HepG2 (cell line): ENCODE results near the gene SYDE2. TPM values are rescaled to one million over a fixed set of nuclear protein-coding genes. Genes with fewer than 3 reads are reported as not detected.

ENCODE experiments used
- NKX3-1 ChIP-seq: sonication (generic); formaldehyde crosslinking; IDR thresholded peaks from 2 replicates; pipeline ENCODE4 v1.5.0; 2020; ENCODE audit warnings: missing genetic modification reagents
- POGZ ChIP-seq: sonication (generic); formaldehyde crosslinking; IDR thresholded peaks from 2 replicates; pipeline ENCODE4 v1.4.0; 2020; ENCODE audit warnings: mild to moderate bottlenecking, missing genetic modification reagents
- ZNF331 ChIP-seq: sonication (generic); formaldehyde crosslinking; IDR thresholded peaks from 2 replicates; pipeline ENCODE4 v1.4.0; 2020; ENCODE audit warnings: missing genetic modification reagents
- ZSCAN5A ChIP-seq: sonication (generic); formaldehyde crosslinking; IDR thresholded peaks from 2 replicates; pipeline ENCODE4 v1.8.0; 2022; ENCODE audit warnings: mild to moderate bottlenecking, missing genetic modification reagents, borderline replicate concordance
- polyA plus RNA-seq, 8 experiments: library from polyadenylated mRNA; depleted of rRNA in 3 of 8; stranded (reverse) in 7 of 8; unstranded in 1 of 8; fragments of >200 nt; fragmentation: Illumina TruSeq in 4 of 8; extraction: Trizol in 4 of 8; gene quantifications; 2 replicates each; pipeline versions ENCODE4 v1.2.1 to v1.2.3, GENCODE V29; 2011 to 2016; ENCODE audit warnings: low read depth in 4 of 8, missing spikeins in 1 of 8, mixed read lengths in 1 of 8; ENCODE audit not compliant: insufficient read depth in 1 of 8
- total RNA-seq, 5 experiments: library from RNA; depleted of rRNA; stranded (reverse); fragments of >200 nt; fragmentation: Illumina TruSeq; extraction: Trizol; gene quantifications; 2 replicates each; pipeline ENCODE4 v1.2.3, GENCODE V29; 2016; ENCODE audit warnings: low read depth in 1 of 5
- TF ChIP-seq, protein P1 (sequence below): sonication (generic); formaldehyde crosslinking; IDR thresholded peaks from 2 replicates; pipeline ENCODE4 v1.5.1; 2020; ENCODE audit warnings: mild to moderate bottlenecking, missing genetic modification reagents, borderline replicate concordance
- TF ChIP-seq, protein P2 (sequence below): IDR thresholded peaks from 2 replicates; pipeline ENCODE4 v1.6.1; 2012; ENCODE audit warnings: low read length, improper control_type of control experiment
- TF ChIP-seq, protein P3 (sequence below): IDR thresholded peaks from 2 replicates; pipeline ENCODE4 v1.6.1; 2016; ENCODE audit warnings: missing genetic modification reagents, missing compliant biosample characterization
- TF ChIP-seq, protein P4 (sequence below), 2 experiments: IDR thresholded peaks; 2 replicates each; pipeline ENCODE4 v1.6.1; 2011 to 2012; ENCODE audit warnings: low read length in 2 of 2, borderline replicate concordance in 1 of 2, low read depth in 1 of 2, mild to moderate bottlenecking in 1 of 2, moderate library complexity in 1 of 2

The SYDE2 gene
- total and polyA plus RNA-seq, 2 of the 13 experiments (the other 11 are each of a cell fraction or from before 2014, with no cell fraction given): 1.8 to 5.3 TPM

DNA sequence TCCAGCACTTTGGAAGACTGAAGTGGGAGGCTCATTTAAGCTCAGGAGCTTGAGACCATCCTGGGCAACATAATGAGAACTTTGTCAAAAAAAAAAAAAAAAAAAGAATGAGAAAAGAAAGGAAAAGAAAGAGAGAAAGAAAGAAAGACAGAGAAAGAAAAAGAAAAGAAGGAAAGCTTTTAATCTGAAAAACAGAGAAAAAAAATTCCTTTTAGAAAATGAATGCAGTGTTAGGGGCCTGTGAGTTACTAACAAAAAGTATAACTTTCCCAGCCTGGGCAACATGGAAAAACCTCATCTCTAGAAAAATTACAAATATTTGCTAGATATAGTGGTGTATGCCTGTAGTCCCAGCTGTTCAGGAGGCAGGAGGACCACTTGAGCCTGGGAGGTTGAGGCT is 15.9 kb upstream of the SYDE2 start (continued):
- no peak for TF ChIP-seq ZNF331 (CRISPR knock-in tag)
- TF ChIP-seq POGZ (CRISPR knock-in tag): no peak
- TF ChIP-seq, protein P1, sequence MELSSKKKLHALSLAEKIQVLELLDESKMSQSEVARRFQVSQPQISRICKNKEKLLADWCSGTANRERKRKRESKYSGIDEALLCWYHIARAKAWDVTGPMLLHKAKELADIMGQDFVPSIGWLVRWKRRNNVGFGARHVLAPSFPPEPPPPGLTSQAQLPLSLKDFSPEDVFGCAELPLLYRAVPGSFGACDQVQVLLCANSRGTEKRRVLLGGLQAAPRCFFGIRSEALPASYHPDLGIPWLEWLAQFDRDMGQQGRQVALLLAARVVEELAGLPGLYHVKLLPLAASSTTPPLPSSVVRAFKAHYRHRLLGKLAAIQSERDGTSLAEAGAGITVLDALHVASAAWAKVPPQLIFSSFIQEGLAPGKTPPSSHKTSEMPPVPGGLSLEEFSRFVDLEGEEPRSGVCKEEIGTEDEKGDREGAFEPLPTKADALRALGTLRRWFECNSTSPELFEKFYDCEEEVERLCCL (CRISPR knock-in tag): no peak
- TF ChIP-seq NKX3-1 (CRISPR knock-in tag): no peak
- TF ChIP-seq, protein P2, sequence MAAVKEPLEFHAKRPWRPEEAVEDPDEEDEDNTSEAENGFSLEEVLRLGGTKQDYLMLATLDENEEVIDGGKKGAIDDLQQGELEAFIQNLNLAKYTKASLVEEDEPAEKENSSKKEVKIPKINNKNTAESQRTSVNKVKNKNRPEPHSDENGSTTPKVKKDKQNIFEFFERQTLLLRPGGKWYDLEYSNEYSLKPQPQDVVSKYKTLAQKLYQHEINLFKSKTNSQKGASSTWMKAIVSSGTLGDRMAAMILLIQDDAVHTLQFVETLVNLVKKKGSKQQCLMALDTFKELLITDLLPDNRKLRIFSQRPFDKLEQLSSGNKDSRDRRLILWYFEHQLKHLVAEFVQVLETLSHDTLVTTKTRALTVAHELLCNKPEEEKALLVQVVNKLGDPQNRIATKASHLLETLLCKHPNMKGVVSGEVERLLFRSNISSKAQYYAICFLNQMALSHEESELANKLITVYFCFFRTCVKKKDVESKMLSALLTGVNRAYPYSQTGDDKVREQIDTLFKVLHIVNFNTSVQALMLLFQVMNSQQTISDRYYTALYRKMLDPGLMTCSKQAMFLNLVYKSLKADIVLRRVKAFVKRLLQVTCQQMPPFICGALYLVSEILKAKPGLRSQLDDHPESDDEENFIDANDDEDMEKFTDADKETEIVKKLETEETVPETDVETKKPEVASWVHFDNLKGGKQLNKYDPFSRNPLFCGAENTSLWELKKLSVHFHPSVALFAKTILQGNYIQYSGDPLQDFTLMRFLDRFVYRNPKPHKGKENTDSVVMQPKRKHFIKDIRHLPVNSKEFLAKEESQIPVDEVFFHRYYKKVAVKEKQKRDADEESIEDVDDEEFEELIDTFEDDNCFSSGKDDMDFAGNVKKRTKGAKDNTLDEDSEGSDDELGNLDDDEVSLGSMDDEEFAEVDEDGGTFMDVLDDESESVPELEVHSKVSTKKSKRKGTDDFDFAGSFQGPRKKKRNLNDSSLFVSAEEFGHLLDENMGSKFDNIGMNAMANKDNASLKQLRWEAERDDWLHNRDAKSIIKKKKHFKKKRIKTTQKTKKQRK: no peak
- TF ChIP-seq ZSCAN5A (CRISPR knock-in tag): no peak
- TF ChIP-seq, protein P3, sequence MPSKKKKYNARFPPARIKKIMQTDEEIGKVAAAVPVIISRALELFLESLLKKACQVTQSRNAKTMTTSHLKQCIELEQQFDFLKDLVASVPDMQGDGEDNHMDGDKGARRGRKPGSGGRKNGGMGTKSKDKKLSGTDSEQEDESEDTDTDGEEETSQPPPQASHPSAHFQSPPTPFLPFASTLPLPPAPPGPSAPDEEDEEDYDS (CRISPR knock-in tag): no peak
- TF ChIP-seq, protein P4, sequence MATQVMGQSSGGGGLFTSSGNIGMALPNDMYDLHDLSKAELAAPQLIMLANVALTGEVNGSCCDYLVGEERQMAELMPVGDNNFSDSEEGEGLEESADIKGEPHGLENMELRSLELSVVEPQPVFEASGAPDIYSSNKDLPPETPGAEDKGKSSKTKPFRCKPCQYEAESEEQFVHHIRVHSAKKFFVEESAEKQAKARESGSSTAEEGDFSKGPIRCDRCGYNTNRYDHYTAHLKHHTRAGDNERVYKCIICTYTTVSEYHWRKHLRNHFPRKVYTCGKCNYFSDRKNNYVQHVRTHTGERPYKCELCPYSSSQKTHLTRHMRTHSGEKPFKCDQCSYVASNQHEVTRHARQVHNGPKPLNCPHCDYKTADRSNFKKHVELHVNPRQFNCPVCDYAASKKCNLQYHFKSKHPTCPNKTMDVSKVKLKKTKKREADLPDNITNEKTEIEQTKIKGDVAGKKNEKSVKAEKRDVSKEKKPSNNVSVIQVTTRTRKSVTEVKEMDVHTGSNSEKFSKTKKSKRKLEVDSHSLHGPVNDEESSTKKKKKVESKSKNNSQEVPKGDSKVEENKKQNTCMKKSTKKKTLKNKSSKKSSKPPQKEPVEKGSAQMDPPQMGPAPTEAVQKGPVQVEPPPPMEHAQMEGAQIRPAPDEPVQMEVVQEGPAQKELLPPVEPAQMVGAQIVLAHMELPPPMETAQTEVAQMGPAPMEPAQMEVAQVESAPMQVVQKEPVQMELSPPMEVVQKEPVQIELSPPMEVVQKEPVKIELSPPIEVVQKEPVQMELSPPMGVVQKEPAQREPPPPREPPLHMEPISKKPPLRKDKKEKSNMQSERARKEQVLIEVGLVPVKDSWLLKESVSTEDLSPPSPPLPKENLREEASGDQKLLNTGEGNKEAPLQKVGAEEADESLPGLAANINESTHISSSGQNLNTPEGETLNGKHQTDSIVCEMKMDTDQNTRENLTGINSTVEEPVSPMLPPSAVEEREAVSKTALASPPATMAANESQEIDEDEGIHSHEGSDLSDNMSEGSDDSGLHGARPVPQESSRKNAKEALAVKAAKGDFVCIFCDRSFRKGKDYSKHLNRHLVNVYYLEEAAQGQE (IDR thresholded peaks at IDR 0.05; ENCODE audit: borderline replicate concordance in 1 of 2, low read depth in 1 of 2, low read length in 2 of 2): no peak
